Cerebellar nuclear complex (tissue), 1 donor: Measurements from ENCODE around the gene EXD3.
"Not testable (repeated sequence)": the region's sequence is repeated elsewhere in the genome, so short reads cannot be mapped to it uniquely, and the experiment has no call there.

Experiments
- DNase-seq, 2 experiments: peaks; one replicate each; lab custom pipeline; 2025; lab: John Stamatoyannopoulos, UW

The EXD3 gene

GRCh38 chr9:137339908-137340462 is 83.0 kb downstream of the EXD3 start:
- DNase-seq = not testable (repeated sequence)

DNA sequence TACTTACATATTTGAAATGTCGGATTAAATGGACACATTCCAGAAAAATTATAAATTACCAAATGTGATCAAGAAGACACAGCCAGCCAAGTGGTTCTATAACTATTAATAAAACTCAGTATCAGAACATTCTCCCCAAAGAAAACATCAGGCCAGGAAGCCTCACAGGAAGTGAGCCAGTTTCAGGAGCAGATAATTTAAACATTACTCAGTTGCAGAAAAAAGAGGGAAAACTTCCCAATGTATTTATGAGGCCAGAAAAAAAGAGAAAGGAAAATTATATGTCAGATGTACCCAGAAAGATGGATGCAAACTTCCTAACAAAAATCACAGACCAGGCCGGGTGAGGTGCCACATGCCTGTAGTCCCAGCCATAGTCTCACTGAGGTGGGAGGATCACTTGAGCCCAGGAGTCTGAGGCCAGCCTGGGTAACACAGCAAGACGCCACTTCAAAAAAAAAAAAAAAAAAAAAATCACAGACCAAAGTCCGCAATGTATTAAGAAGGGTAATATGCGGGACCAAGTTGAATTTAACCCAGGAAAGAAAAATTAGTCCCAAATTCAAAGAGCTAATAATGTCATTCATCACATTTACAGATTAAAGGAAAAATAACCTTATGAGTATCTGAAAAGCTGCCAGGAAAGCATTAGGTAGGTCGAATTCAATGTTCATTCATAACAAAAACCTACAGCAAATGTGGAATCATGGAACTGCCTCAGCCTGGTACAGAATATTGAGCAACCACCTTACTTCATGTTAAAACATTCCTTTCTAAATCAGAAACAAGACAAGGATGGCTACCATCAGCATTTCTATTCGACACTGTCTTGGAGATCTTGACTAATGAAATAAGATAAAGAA is 83.7 kb downstream of the EXD3 start:
- DNase-seq = no peak

DNA sequence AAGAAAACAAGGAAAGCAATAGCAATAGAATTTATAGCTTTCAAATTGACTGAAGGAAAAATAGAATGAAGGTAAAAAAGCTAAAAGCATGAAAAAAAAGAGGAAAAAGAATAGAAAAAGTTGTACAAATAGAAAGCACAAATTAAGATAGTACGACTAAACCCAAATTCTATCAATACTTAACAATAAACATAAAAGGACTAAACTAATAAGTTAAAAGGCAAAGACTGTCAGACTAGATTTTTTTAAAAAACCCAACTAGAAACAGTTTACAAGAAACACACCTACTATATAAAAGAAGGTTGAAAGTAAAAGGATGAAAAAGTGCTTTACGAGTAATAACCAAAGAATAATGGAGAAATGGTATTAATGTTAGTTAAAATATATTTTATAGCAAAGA is 86.2 kb downstream of the EXD3 start:
- DNase-seq = no peak

GRCh38 chr9:137333016-137333671 is 89.8 kb downstream of the EXD3 start:
- no peak for DNase-seq

- DNase-seq = no peak
Observed at GRCh38 chr9:137331929-137332328, 91.0 kb downstream of the EXD3 start.

- no peak for DNase-seq
Observed at GRCh38 chr9:137330689-137331088, 92.3 kb downstream of the EXD3 start.

GRCh38 chr9:137329590-137329989 is 93.4 kb downstream of the EXD3 start:
- DNase-seq = not testable (repeated sequence)

GRCh38 chr9:137327641-137328550 is 95.1 kb downstream of the EXD3 start:
- DNase-seq = not testable (repeated sequence)

DNA sequence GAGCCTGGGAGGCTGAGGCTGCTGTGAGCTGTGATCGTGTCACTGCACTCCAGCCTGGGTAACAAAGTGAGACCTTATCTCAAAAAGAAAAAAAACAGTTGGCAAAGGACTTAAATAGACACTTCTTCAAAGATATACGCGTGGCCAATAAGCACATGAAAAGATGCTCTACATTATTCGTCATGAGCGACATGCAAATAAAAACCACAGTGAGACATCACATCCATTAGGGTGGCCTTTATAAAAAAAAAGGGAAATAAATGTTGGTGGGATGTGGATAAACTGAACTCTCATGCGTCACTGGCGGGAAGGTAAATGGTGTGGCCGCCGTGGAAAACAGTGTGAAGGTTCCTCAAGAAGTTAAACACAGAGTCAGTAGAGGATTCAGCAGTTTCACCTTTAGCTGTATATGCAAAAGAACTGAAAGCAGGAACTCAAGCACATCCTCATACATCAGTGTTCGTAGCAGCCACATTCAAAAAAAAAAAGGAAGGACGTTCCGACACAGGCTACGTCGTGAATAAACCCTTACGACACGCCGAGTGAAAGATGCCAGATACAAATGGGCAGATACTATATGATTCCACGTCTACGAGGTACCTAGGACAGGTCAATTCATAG is 96.4 kb downstream of the EXD3 start:
- DNase-seq = no peak

DNA sequence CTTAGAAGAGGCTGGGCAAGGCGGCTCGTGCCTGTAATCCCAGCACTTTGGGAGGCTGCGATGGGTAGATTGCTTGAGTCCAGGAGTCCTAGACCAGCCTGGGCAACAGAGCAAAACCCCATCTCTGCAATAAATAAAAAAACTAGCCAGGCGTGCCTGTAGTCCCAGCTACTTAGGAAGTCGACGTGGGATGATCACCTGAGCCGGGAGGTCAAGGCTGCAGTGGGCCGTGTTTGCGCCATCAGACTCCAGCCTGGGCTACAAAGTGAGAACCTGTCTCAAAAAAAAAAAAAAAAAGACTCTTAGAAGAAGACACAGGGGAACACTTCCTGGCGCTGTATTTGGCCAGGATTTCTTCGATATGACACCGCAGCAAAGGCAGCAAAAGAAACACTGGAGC is 97.2 kb downstream of the EXD3 start:
- DNase-seq = no peak

- no peak for DNase-seq
Observed at GRCh38 chr9:137325124-137325523, 97.8 kb downstream of the EXD3 start.

GRCh38 chr9:137323531-137324331 is 99.2 kb downstream of the EXD3 start:
- no peak for DNase-seq

- no peak for DNase-seq
Observed at GRCh38 chr9:137321726-137322361, 101.1 kb downstream of the EXD3 start.

DNA sequence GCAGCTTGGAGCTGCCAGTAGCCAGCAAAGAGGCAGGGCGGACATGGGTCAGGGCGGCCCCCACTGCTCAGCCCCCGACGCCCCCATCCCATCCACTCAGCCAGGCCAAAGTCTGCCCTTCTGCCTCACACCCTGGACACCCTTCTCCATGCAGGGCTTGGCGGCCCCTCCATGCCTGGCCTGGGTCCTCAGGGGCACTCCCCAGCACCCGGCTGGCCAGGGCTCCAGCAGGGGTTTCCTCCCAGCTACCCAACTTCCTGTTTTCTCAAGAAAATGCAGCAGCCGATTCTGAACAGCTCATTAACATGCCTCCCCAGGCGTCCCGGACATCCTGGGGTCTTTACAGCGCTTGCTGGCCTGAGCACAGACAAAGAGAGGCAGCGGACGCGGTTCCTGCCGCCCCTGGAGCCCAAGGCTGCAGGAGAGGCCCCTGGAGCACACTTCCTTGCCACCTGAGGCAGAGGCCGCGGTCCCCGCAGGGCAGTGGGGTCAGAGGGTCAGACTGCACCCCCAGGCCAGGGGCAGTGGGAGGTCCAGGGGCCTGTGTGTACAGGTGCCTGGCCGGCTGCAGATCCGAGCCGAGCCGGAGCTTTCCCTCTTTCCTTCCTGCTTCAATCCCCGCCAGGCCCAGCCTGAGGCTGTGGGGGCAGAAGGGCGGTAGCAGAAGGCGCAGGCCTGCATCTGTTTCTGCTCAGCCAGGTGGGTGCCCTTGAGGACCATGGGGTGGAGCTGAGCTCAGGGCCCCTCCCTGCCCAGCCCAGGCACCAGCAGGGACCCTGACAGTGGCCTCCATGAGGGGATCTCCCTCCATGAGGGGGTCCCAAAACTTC is 102.2 kb downstream of the EXD3 start:
- no peak for DNase-seq

- no peak for DNase-seq
Observed at GRCh38 chr9:137319739-137320551, 103.0 kb downstream of the EXD3 start.

- DNase-seq = no peak
Observed at GRCh38 chr9:137319011-137319738, 103.8 kb downstream of the EXD3 start.

- DNase-seq = no peak
Observed at GRCh38 chr9:137318602-137319001, 104.4 kb downstream of the EXD3 start.
